ENCODE measurements around the gene PRKAR1A. TPM values are rescaled to one million over a fixed set of nuclear protein-coding genes. Genes with fewer than 3 reads are reported as not detected.
"Not testable (repeated sequence)": the region's sequence is repeated elsewhere in the genome, so short reads cannot be mapped to it uniquely, and the experiment has no call there.

The PRKAR1A gene
- polyA plus RNA-seq, 1 experiment = 282 TPM

GRCh38 chr17:68580236-68580770 is 68.1 kb downstream of the PRKAR1A start:
- Histone ChIP-seq H3K27ac (ENCODE audit: low read depth, low read length) (peak overlapping the region; percentile 11), H3K4me3 (ENCODE audit: low read depth, low read length) (no peak overlapping the region), H3K27me3 (ENCODE audit: control insufficient read depth, insufficient read depth, low read length) (peaks cover 3% of the 10 kb centered on the region), H3K9me3 (ENCODE audit: control insufficient read depth, insufficient read depth, low read length) (no peaks in the 10 kb centered on the region)
- CTCF ChIA-PET = interaction anchor here (0.7 kb wide), 1 partner anchor 34 kb away, joined by 3 read pairs; no protein-coding TSS in a partner anchor
- POLR2A ChIA-PET = no interaction called here
- DNase-seq (ENCODE audit: low read depth, low spot score) = no peak
- no peak for TF ChIP-seq CTCF (IDR thresholded peaks at IDR 0.05; ENCODE audit: low read depth, low read length)

GRCh38 chr17:68581863-68582645 is 69.8 kb downstream of the PRKAR1A start:
- H3K27me3 ChIP-seq (ENCODE audit: control insufficient read depth, insufficient read depth, low read length) = peaks cover 3% of the 10 kb centered on the region
- no peaks in the 10 kb centered on the region for H3K9me3 ChIP-seq (ENCODE audit: control insufficient read depth, insufficient read depth, low read length)
- ChIA-PET POLR2A (no interaction called here), CTCF (no interaction called here)
- no peak for DNase-seq (ENCODE audit: low read depth, low spot score)
- no peak for TF ChIP-seq CTCF (IDR thresholded peaks at IDR 0.05; ENCODE audit: low read depth, low read length)
- no peak overlapping the region for H3K27ac ChIP-seq (ENCODE audit: low read depth, low read length)
- no peak overlapping the region for H3K4me3 ChIP-seq (ENCODE audit: low read depth, low read length)

- CTCF ChIA-PET; H3K9me3 ChIP-seq (ENCODE audit: control insufficient read depth, insufficient read depth, low read length); H3K27me3 ChIP-seq (ENCODE audit: control insufficient read depth, insufficient read depth, low read length): not testable (repeated sequence)
Observed at GRCh38 chr17:68582867-68583266, 70.6 kb downstream of the PRKAR1A start.

GRCh38 chr17:68584581-68585303 is 72.5 kb downstream of the PRKAR1A start:
- POLR2A ChIA-PET = no interaction called here
- CTCF ChIA-PET = no interaction called here
- H3K9me3 ChIP-seq (ENCODE audit: control insufficient read depth, insufficient read depth, low read length) = no peaks in the 10 kb centered on the region

More at GRCh38 chr17:68582867-68583266, 70.6 kb downstream of the PRKAR1A start:
- DNase-seq (ENCODE audit: low read depth, low spot score); POLR2A ChIA-PET; H3K4me3 ChIP-seq (ENCODE audit: low read depth, low read length); H3K27ac ChIP-seq (ENCODE audit: low read depth, low read length): not testable (repeated sequence)

GRCh38 chr17:68585643-68586042 is 73.4 kb downstream of the PRKAR1A start:
- TF ChIP-seq CTCF (IDR thresholded peaks at IDR 0.05; ENCODE audit: low read depth, low read length) = no peak
- POLR2A ChIA-PET = no interaction called here
- CTCF ChIA-PET = no interaction called here
- H3K27me3 ChIP-seq (ENCODE audit: control insufficient read depth, insufficient read depth, low read length) = no peaks in the 10 kb centered on the region
- DNase-seq (ENCODE audit: low read depth, low spot score) = no peak
- H3K4me3 ChIP-seq (ENCODE audit: low read depth, low read length) = no peak overlapping the region
- no peak overlapping the region for H3K27ac ChIP-seq (ENCODE audit: low read depth, low read length)
- no peaks in the 10 kb centered on the region for H3K9me3 ChIP-seq (ENCODE audit: control insufficient read depth, insufficient read depth, low read length)

More at GRCh38 chr17:68584581-68585303, 72.5 kb downstream of the PRKAR1A start:
- DNase-seq (ENCODE audit: low read depth, low spot score) = no peak
- no peak overlapping the region for H3K27ac ChIP-seq (ENCODE audit: low read depth, low read length)
- H3K27me3 ChIP-seq (ENCODE audit: control insufficient read depth, insufficient read depth, low read length) = no peaks in the 10 kb centered on the region
- TF ChIP-seq CTCF (IDR thresholded peaks at IDR 0.05; ENCODE audit: low read depth, low read length) = no peak
- H3K4me3 ChIP-seq (ENCODE audit: low read depth, low read length) = no peak overlapping the region
